ENCODE results near the gene C11orf52. TPM values are rescaled to one million over a fixed set of nuclear protein-coding genes. Genes with fewer than 3 reads are reported as not detected.

The C11orf52 gene
- total and polyA plus RNA-seq, 2 donors (not counting 1 experiment from before 2014, with no cell fraction given) = not detected

GRCh38 chr11:111957663-111958444 lies 39.1 kb downstream of the C11orf52 start:
- TF ChIP-seq CTCF (IDR thresholded peaks at IDR 0.05) = no peak
- no peak for TF ChIP-seq EZH2 (IDR thresholded peaks at IDR 0.05; ENCODE audit: borderline replicate concordance, insufficient read depth, low read depth, low read length, poor library complexity, severe bottlenecking)
- Mint-ChIP-seq H3K4me1 (no peaks in the 10 kb centered on the region), H3K9me3 (ENCODE audit: insufficient read depth) (no peaks in the 10 kb centered on the region), H3K27ac (no peak overlapping the region), H3K4me3 (no peak overlapping the region), H3K27me3 (peaks cover 4% of the 10 kb centered on the region)
- Histone ChIP-seq H3K9ac (ENCODE audit: low read length) (no peak overlapping the region), H4K20me1 (ENCODE audit: control insufficient read depth, insufficient read depth, low read length, poor library complexity, severe bottlenecking) (no peaks in the 10 kb centered on the region), H3K27me3 (replicated peaks in 1 of 4; ENCODE audit: control extremely low read depth in 1 of 4, control insufficient read depth in 3 of 4, insufficient read depth in 4 of 4, low read length in 3 of 4) (no peaks in the 10 kb centered on the region), H3K4me2 (replicated peaks; ENCODE audit: low read depth, low read length, poor library complexity, severe bottlenecking) (no peak overlapping the region), H3K27ac (ENCODE audit: low read length in 2 of 2) (no peak overlapping the region), H2AFZ (ENCODE audit: insufficient read depth, low read depth, low read length, poor library complexity, severe bottlenecking) (no peak overlapping the region), H3K4me3 (ENCODE audit: control extremely low read depth in 1 of 5, extremely low read depth in 1 of 5, insufficient read depth in 1 of 5, low read depth in 2 of 5, low read length in 4 of 5) (no peak overlapping the region), H3K9me3 (ENCODE audit: control extremely low read depth in 1 of 3, control insufficient read depth in 2 of 3, insufficient read depth in 1 of 3, low read length in 2 of 3) (peaks cover 0 to 6% (median 0%) of the 10 kb centered on the region in 3 donors), H3K79me2 (ENCODE audit: control insufficient read depth, insufficient read depth, low read length) (no peaks in the 10 kb centered on the region), H3K36me3 (replicated peaks in 1 of 2; ENCODE audit: control extremely low read depth in 1 of 2, control insufficient read depth in 1 of 2, extremely low read depth in 1 of 2, insufficient read depth in 2 of 2, low read length in 1 of 2) (no peaks in the 10 kb centered on the region), H3K4me1 (ENCODE audit: control insufficient read depth in 2 of 2, insufficient read depth in 2 of 2, low read length in 2 of 2) (no peaks in the 10 kb centered on the region)
- 91% methylated on average over 12 of the region's 12 CpGs for WGBS (ENCODE audit: insufficient coverage)
- intact Hi-C loops (cut with micrococcal nuclease) = no loop called here
- DNase-seq (no peak), ATAC-seq (ENCODE audit: low read depth) (no peak)
- ChIA-PET CTCF (interaction anchor here (1.1 kb wide), 1 partner anchor 26 kb away, joined by 5 read pairs; no protein-coding TSS in a partner anchor), POLR2A (no interaction called here)

- WGBS (ENCODE audit: insufficient coverage) = 87% methylated on average over 5 of the region's 5 CpGs
- DNase-seq (no peak), ATAC-seq (ENCODE audit: low read depth) (no peak)
- ChIA-PET CTCF (interaction anchor here (1.0 kb wide), 1 partner anchor 29 kb away, joined by 3 read pairs; no protein-coding TSS in a partner anchor), POLR2A (no interaction called here)
- no peak overlapping the region for H3K4me3 Mint-ChIP-seq
- peaks cover 4% of the 10 kb centered on the region for H3K27me3 Mint-ChIP-seq
- intact Hi-C loops (cut with micrococcal nuclease) = no loop called here
- no peak overlapping the region for H2AFZ ChIP-seq (ENCODE audit: insufficient read depth, low read depth, low read length, poor library complexity, severe bottlenecking)
- no peaks in the 10 kb centered on the region for H4K20me1 ChIP-seq (ENCODE audit: control insufficient read depth, insufficient read depth, low read length, poor library complexity, severe bottlenecking)
- no peak overlapping the region for H3K9ac ChIP-seq (ENCODE audit: low read length)
- no peaks in the 10 kb centered on the region for H3K4me1 Mint-ChIP-seq
- H3K4me3 ChIP-seq (ENCODE audit: control extremely low read depth in 1 of 5, extremely low read depth in 1 of 5, insufficient read depth in 1 of 5, low read depth in 2 of 5, low read length in 4 of 5) = no peak overlapping the region
- no peaks in the 10 kb centered on the region for H3K27me3 ChIP-seq (replicated peaks in 1 of 4; ENCODE audit: control extremely low read depth in 1 of 4, control insufficient read depth in 3 of 4, insufficient read depth in 4 of 4, low read length in 3 of 4)
- H3K4me1 ChIP-seq (ENCODE audit: control insufficient read depth in 2 of 2, insufficient read depth in 2 of 2, low read length in 2 of 2) = no peaks in the 10 kb centered on the region
- no peaks in the 10 kb centered on the region for H3K9me3 Mint-ChIP-seq (ENCODE audit: insufficient read depth)
- H3K4me2 ChIP-seq (replicated peaks; ENCODE audit: low read depth, low read length, poor library complexity, severe bottlenecking) = no peak overlapping the region
- TF ChIP-seq CTCF (IDR thresholded peaks at IDR 0.05) (no peak), EZH2 (IDR thresholded peaks at IDR 0.05; ENCODE audit: borderline replicate concordance, insufficient read depth, low read depth, low read length, poor library complexity, severe bottlenecking) (no peak)
- H3K27ac ChIP-seq (ENCODE audit: low read length in 2 of 2) = no peak overlapping the region
- H3K9me3 ChIP-seq (ENCODE audit: control extremely low read depth in 1 of 3, control insufficient read depth in 2 of 3, insufficient read depth in 1 of 3, low read length in 2 of 3) = peaks cover 0 to 6% (median 0%) of the 10 kb centered on the region in 3 donors
- H3K79me2 ChIP-seq (ENCODE audit: control insufficient read depth, insufficient read depth, low read length) = no peaks in the 10 kb centered on the region
- no peak overlapping the region for H3K27ac Mint-ChIP-seq
- H3K36me3 ChIP-seq (replicated peaks in 1 of 2; ENCODE audit: control extremely low read depth in 1 of 2, control insufficient read depth in 1 of 2, extremely low read depth in 1 of 2, insufficient read depth in 2 of 2, low read length in 1 of 2) = no peaks in the 10 kb centered on the region
Observed at GRCh38 chr11:111960916-111961315, 42.2 kb downstream of the C11orf52 start.

Measured in B cell (primary cell).